ENCODE measurements around the gene CACNB2. TPM values are rescaled to one million over a fixed set of nuclear protein-coding genes. Genes with fewer than 3 reads are reported as not detected.

The CACNB2 gene
- total and polyA plus RNA-seq, 10 of the 15 experiments (the other 5 are each of a cell fraction or from before 2014, with no cell fraction given), result 0.62 to 8.1 (median 1.2) TPM

GRCh38 chr10:18343573-18343972 is 203.3 kb downstream of the CACNB2 start (continued):
- TF ChIP-seq, protein P1, sequence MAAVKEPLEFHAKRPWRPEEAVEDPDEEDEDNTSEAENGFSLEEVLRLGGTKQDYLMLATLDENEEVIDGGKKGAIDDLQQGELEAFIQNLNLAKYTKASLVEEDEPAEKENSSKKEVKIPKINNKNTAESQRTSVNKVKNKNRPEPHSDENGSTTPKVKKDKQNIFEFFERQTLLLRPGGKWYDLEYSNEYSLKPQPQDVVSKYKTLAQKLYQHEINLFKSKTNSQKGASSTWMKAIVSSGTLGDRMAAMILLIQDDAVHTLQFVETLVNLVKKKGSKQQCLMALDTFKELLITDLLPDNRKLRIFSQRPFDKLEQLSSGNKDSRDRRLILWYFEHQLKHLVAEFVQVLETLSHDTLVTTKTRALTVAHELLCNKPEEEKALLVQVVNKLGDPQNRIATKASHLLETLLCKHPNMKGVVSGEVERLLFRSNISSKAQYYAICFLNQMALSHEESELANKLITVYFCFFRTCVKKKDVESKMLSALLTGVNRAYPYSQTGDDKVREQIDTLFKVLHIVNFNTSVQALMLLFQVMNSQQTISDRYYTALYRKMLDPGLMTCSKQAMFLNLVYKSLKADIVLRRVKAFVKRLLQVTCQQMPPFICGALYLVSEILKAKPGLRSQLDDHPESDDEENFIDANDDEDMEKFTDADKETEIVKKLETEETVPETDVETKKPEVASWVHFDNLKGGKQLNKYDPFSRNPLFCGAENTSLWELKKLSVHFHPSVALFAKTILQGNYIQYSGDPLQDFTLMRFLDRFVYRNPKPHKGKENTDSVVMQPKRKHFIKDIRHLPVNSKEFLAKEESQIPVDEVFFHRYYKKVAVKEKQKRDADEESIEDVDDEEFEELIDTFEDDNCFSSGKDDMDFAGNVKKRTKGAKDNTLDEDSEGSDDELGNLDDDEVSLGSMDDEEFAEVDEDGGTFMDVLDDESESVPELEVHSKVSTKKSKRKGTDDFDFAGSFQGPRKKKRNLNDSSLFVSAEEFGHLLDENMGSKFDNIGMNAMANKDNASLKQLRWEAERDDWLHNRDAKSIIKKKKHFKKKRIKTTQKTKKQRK (IDR thresholded peaks at IDR 0.05; ENCODE audit: low read depth, low read length), result no peak
- TF ChIP-seq IKZF1 (conservative IDR thresholded peaks at IDR 0.05) (no peak), POLR2AphosphoS5 (IDR thresholded peaks at IDR 0.05; ENCODE audit: low read length) (no peak), TCF7 (IDR thresholded peaks at IDR 0.05; ENCODE audit: borderline replicate concordance) (no peak), NBN (IDR thresholded peaks at IDR 0.05) (no peak), ASH2L (IDR thresholded peaks at IDR 0.05; ENCODE audit: borderline replicate concordance, low read depth) (no peak), ATF2 (IDR thresholded peaks at IDR 0.05; ENCODE audit: low read length) (no peak), BMI1 (IDR thresholded peaks at IDR 0.05; ENCODE audit: borderline replicate concordance) (no peak), POLR2AphosphoS2 (IDR thresholded peaks at IDR 0.05; ENCODE audit: low read depth, low read length) (no peak)

- Histone ChIP-seq H3K36me3 (ENCODE audit: control insufficient read depth in 2 of 2, insufficient read depth in 2 of 2, low read length in 1 of 2) (no peaks in the 10 kb centered on the region), H4K20me1 (ENCODE audit: control insufficient read depth, insufficient read depth) (no peaks in the 10 kb centered on the region), H3K4me2 (ENCODE audit: control insufficient read depth, insufficient read depth) (no peak overlapping the region), H3K9me3 (replicated peaks; ENCODE audit: control insufficient read depth, insufficient read depth, low read length) (no peaks in the 10 kb centered on the region), H3K4me3 (no peak overlapping the region), H3K27me3 (replicated peaks in 1 of 2; ENCODE audit: control insufficient read depth in 2 of 2, insufficient read depth in 2 of 2, low read length in 1 of 2) (no peaks in the 10 kb centered on the region), H3K4me1 (ENCODE audit: control insufficient read depth, insufficient read depth, low read length) (no peaks in the 10 kb centered on the region), H3K79me2 (ENCODE audit: control insufficient read depth, insufficient read depth, low read length) (no peaks in the 10 kb centered on the region), H3K27ac (ENCODE audit: control insufficient read depth, insufficient read depth) (no peak overlapping the region), H2AFZ (ENCODE audit: control insufficient read depth, low read depth, low read length) (no peak overlapping the region), H3K9ac (ENCODE audit: control insufficient read depth, insufficient read depth, low read length) (no peak overlapping the region)
- SMC1A ChIA-PET (ENCODE audit: uncharacterized antibody, unreplicated experiment), result interaction anchor here (0.6 to 4.0 kb wide), 6 partner anchors 10 to 110 kb away, joined by 3 to 18 read pairs (median 3); no protein-coding TSS in a partner anchor
- no peak for FAIRE-seq
- 34% methylated on average over 3 of the region's 3 CpGs for WGBS (ENCODE audit: insufficient coverage, insufficient replicate concordance, low lambda C conversion rate, missing lambda C conversion rate)
- CTCF ChIA-PET, result interaction anchor here (1.0 to 2.1 kb wide), 4 partner anchors 9 to 55 kb away, joined by 3 to 6 read pairs (median 4); no protein-coding TSS in a partner anchor
- in situ Hi-C loops (cut with MboI) (no loop called here), intact Hi-C loops (cut with micrococcal nuclease; ENCODE audit: unreplicated experiment) (no loop called here)
- RAD21 ChIA-PET (ENCODE audit: unreplicated experiment), result no interaction called here
- BruUV-seq (replicated peaks), result no TSS peak
- POLR2A ChIA-PET, result interaction anchor here (0.5 to 1.0 kb wide), 2 partner anchors 15 to 38 kb away, joined by 3 read pairs; no protein-coding TSS in a partner anchor
- no peak for DNase-seq (ENCODE audit: low read depth, low spot score)
- no peak for ATAC-seq
- no peak for TF ChIP-seq RELA (IDR thresholded peaks at IDR 0.05; ENCODE audit: borderline replicate concordance, partially characterized antibody)
- TF ChIP-seq FOXM1 (IDR thresholded peaks at IDR 0.05; ENCODE audit: low read depth, low read length), result no peak
- no peak for TF ChIP-seq JUNB (IDR thresholded peaks at IDR 0.05)
- TF ChIP-seq NFXL1 (IDR thresholded peaks at IDR 0.05; ENCODE audit: borderline replicate concordance), result no peak
- TF ChIP-seq GABPA (IDR thresholded peaks at IDR 0.05; ENCODE audit: low read depth), result no peak
- no peak for TF ChIP-seq FOXK2 (IDR thresholded peaks at IDR 0.05)
- TF ChIP-seq SIX5 (IDR thresholded peaks at IDR 0.05; ENCODE audit: low read depth, low read length, severe bottlenecking), result no peak
- no peak for TF ChIP-seq CHD2 (IDR thresholded peaks at IDR 0.05; ENCODE audit: borderline replicate concordance, low read depth, low read length)
- TF ChIP-seq SREBF1 (IDR thresholded peaks at IDR 0.05; ENCODE audit: low read length), result no peak
- TF ChIP-seq MYC (IDR thresholded peaks at IDR 0.05; ENCODE audit: insufficient read depth, insufficient read length, insufficient replicate concordance, low read length, severe bottlenecking), result no peak
- no peak for TF ChIP-seq MEF2A (IDR thresholded peaks at IDR 0.05; ENCODE audit: insufficient read depth, low read depth, low read length)
- no peak for TF ChIP-seq ATF7 (IDR thresholded peaks at IDR 0.05; ENCODE audit: low read depth)
- TF ChIP-seq EP300 (IDR thresholded peaks at IDR 0.05; ENCODE audit: borderline replicate concordance in 1 of 2, control insufficient read depth in 1 of 2, low read depth in 2 of 2, low read length in 2 of 2), result no peak
Measured at GRCh38 chr10:18345308-18345707, 205.1 kb downstream of the CACNB2 start.

All from GM12878 (cell line).